Fibroblast of the aortic adventitia (primary cell): Measurements from ENCODE around the gene PRR36. TPM values are rescaled to one million over a fixed set of nuclear protein-coding genes. Genes with fewer than 3 reads are reported as not detected.

Source experiments
- DNase-seq: peaks from one replicate; pipeline ENCODE4 v3.0.0-alpha.2; 2010; ENCODE audit warnings: low read depth
- H3K4me3 ChIP-seq: 2 replicates; pipeline ENCODE4 v1.5.1; 2011; ENCODE audit warnings: low read depth, mild to moderate bottlenecking, control low read depth, low read length, moderate library complexity
- CTCF ChIP-seq: IDR thresholded peaks from 2 replicates; pipeline ENCODE4 v1.5.1; 2011; ENCODE audit warnings: mild to moderate bottlenecking, low read length, control low read depth, inconsistent platforms; ENCODE audit not compliant: insufficient read depth
- total RNA-seq: library from RNA; depleted of rRNA; stranded (reverse); fragments of >200 nt; gene quantifications from 2 replicates; pipeline ENCODE4 v1.2.3, GENCODE V29; 2012; ENCODE audit warnings: low replicate concordance

PRR36 gene
- total RNA-seq, 1 donor, result 0.09 TPM

DNA sequence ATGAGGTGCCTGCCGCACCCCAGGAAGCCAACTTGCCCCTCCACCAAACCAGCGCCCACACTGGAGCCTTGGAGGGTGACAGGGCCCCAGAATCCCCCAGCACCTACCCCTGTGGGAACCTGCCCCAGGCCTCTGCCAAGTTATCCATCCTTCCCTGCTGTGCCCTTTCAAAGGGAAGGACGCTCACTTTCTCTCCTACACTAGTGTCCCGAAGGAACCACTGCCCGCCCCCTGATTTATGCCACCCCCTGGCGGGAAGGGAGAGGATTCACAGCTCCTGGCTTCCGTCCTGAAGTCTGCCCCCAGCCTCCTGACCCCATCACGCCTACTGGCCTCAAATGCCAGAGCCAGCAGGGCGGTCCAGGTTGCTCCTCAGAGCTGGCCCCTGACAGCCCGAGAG lies 42.7 kb downstream of the PRR36 start:
- DNase-seq, result peak; percentile 48
- peak overlapping the region; percentile 76 for H3K4me3 ChIP-seq
- TF ChIP-seq CTCF, result peak; percentile 59

- peak overlapping the region; percentile 76 for H3K4me3 ChIP-seq
- no peak for TF ChIP-seq CTCF
- DNase-seq, result no peak
These were observed 43.4 kb downstream of the PRR36 start for GRCh38 chr19:7830823-7831222.

DNA sequence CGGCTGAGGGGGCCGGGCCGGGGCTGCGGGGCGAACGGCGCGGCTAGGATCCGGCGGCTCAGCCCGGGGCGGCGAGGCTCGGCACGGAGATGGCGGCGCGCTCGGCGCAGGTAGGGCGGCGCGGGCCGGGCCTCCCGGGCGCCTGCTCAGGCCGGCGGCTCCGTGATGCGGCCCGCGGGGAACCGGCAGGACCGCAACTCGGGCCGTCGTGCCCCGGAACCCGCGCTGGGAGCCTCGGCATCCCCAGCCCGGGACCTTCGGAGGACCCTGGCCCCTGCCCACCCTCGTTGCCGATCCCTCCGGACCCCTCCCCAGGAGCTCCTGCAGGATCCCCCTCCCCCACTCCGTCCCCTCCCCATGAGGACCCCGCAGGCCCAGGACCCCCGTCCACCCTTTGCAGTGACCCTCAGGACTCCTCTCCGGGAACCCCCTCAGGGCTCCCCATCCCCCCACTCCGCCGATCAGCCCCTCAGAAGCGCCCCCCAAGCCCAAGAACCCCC lies 43.9 kb downstream of the PRR36 start:
- TF ChIP-seq CTCF, result no peak
- DNase-seq, result no peak
- peak overlapping the region; percentile 76 for H3K4me3 ChIP-seq

DNA sequence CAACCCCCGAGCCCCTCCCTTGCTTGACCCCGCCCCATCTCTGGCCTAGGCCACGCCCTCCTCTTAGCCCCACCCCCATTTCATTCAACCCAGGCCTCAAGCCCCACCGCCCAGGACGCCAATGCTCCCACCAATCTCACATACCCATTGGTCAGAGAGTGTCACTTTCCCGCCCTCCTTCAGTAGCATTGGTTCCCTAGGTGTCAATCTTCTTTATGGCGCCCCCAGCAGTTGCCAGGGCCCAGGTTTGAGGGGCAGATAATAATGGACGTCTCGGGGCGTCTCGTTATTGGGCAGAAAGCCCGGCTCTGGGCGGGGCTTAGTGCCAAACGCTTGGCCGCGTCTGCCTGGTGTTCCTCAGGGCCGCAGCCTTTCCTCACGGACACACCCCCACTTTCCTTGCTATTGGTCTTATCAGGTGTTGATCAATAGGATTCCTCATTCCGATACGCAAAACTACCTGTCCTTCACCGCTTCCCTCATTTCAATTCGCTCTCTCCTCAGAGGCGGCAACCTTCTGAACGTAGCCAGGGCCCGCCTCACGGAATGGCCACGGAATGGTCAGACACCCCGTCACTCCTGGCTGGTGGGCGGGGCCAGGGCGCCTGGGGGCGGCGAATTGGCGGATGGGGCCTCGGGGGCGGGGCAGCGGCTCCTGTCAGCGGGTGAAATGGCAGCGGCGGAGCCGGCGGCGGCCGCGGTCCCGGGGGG lies 44.5 kb downstream of the PRR36 start, which contains the start of gene EVI5L:
TSS of gene EVI5L (plus strand) at position 658 of the 711 bp plus-strand sequence. CDS start 16,325 bp downstream, outside the sequence.
- TF ChIP-seq CTCF, result no peak

DNA sequence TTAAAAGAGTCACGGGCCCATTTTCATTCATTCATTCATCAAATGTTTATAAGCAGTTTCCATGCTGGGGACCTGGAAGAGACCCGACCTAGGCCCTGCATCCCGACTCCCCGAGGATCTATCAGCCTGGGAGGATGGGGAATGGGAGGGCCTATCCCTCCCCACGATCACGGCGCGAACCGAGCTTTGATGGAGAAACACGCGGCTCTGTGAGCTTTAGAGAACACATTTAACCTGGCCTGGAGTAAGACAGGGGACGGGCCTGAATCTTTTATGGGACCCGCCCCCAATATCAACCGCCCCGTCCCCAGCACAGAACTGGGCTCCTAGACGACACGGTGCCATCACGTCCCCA lies 45.0 kb downstream of the PRR36 start:
- peak overlapping the region; percentile 55 for H3K4me3 ChIP-seq
- no peak for DNase-seq
- TF ChIP-seq CTCF, result no peak

More for the DNA sequence above, 44.5 kb downstream of the PRR36 start, which contains the start of gene EVI5L:
- H3K4me3 ChIP-seq, result peak within 1 kb of the TSS; percentile 76
- DNase-seq, result peak; percentile 100

GRCh38 chr19:7823686-7824301 lies 50.4 kb downstream of the PRR36 start:
- no peak overlapping the region for H3K4me3 ChIP-seq
- DNase-seq, result no peak
- no peak for TF ChIP-seq CTCF
